ENCODE data around the gene IL10RB. TPM values are rescaled to one million over a fixed set of nuclear protein-coding genes. Genes with fewer than 3 reads are reported as not detected.
"Not testable (repeated sequence)": the region's sequence is repeated elsewhere in the genome, so short reads cannot be mapped to it uniquely, and the experiment has no call there.

The IL10RB gene
- total RNA-seq, 1 donor from 2014 or later = 37.9 TPM

GRCh38 chr21:33236766-33237165, 29.4 kb upstream of the IL10RB start:
- Mint-ChIP-seq H3K27me3 (no peaks in the 10 kb centered on the region), H3K4me1 (peaks cover 77% of the 10 kb centered on the region), H3K9me3 (no peaks in the 10 kb centered on the region), H3K4me3 (no peak overlapping the region), H3K27ac (peak overlapping the region; percentile 41), H3K36me3 (ENCODE audit: low read depth) (peaks cover 33% of the 10 kb centered on the region)
- POLR2A ChIA-PET = interaction anchor here (0.7 to 2.4 kb wide), 2 partner anchors 15 to 29 kb away, joined by 9 to 14 read pairs; partner anchors contain the start of gene IL10RB
- TF ChIP-seq CTCF (IDR thresholded peaks at IDR 0.05) = no peak
- ATAC-seq (ENCODE audit: low read depth) (no peak), DNase-seq (no peak)
- intact Hi-C loops (cut with micrococcal nuclease) = no loop called here
- CTCF ChIA-PET = no interaction called here

GRCh38 chr21:33237486-33237885, 28.7 kb upstream of the IL10RB start:
- intact Hi-C loops (cut with micrococcal nuclease) = no loop called here
- H3K27ac Mint-ChIP-seq = peak overlapping the region; percentile 89
- ATAC-seq (ENCODE audit: low read depth) (no peak), DNase-seq (no peak)
- H3K36me3 Mint-ChIP-seq (ENCODE audit: low read depth) = peaks cover 39% of the 10 kb centered on the region
- CTCF ChIA-PET = interaction anchor here (1.8 kb wide), 1 partner anchor 124 kb away, joined by 4 read pairs; no protein-coding TSS in a partner anchor
- POLR2A ChIA-PET = interaction anchor here (0.5 to 2.5 kb wide), 5 partner anchors 10 to 124 kb away, joined by 5 to 14 read pairs (median 6); partner anchors contain the start of genes IFNAR1 and IL10RB
- H3K4me3 Mint-ChIP-seq = no peak overlapping the region
- peaks cover 69% of the 10 kb centered on the region for H3K4me1 Mint-ChIP-seq
- no peak for TF ChIP-seq CTCF (IDR thresholded peaks at IDR 0.05)
- no peaks in the 10 kb centered on the region for H3K9me3 Mint-ChIP-seq
- no peaks in the 10 kb centered on the region for H3K27me3 Mint-ChIP-seq

GRCh38 chr21:33238146-33238545, 28.0 kb upstream of the IL10RB start:
- DNase-seq (no peak), ATAC-seq (ENCODE audit: low read depth) (peak; percentile 16)
- ChIA-PET CTCF (interaction anchor here (0.7 to 1.8 kb wide), 2 partner anchors 123 to 207 kb away, joined by 3 to 4 read pairs; no protein-coding TSS in a partner anchor), POLR2A (interaction anchor here (0.5 to 2.5 kb wide), 6 partner anchors 10 to 124 kb away, joined by 3 to 14 read pairs (median 6); partner anchors contain the start of genes IFNAR1 and IL10RB)
- Mint-ChIP-seq H3K27ac (peak overlapping the region; percentile 89), H3K4me1 (peaks cover 63% of the 10 kb centered on the region), H3K36me3 (ENCODE audit: low read depth) (peaks cover 34% of the 10 kb centered on the region), H3K4me3 (peak overlapping the region; percentile 66), H3K27me3 (no peaks in the 10 kb centered on the region), H3K9me3 (no peaks in the 10 kb centered on the region)
- intact Hi-C loops (cut with micrococcal nuclease) = loop anchor here (1.0 to 2.0 kb wide), 3 partner anchors 8 to 33 kb away; partner anchors contain the start of gene IL10RB
- no peak for TF ChIP-seq CTCF (IDR thresholded peaks at IDR 0.05)

- no peak for DNase-seq
- H3K4me1 Mint-ChIP-seq = peaks cover 57% of the 10 kb centered on the region
- TF ChIP-seq CTCF (IDR thresholded peaks at IDR 0.05) = no peak
These were observed 27.5 kb upstream of the IL10RB start for GRCh38 chr21:33238565-33239255.

GRCh38 chr21:33239559-33240127, 26.5 kb upstream of the IL10RB start:
- DNase-seq; H3K9me3 Mint-ChIP-seq; H3K27me3 Mint-ChIP-seq; ATAC-seq (ENCODE audit: low read depth); CTCF ChIA-PET: not testable (repeated sequence)
- POLR2A ChIA-PET = interaction anchor here (0.9 to 2.5 kb wide), 3 partner anchors 12 to 81 kb away, joined by 3 to 9 read pairs (median 4); no protein-coding TSS in a partner anchor
- Mint-ChIP-seq H3K27ac (peak overlapping the region; percentile 89), H3K4me3 (peak overlapping the region; percentile 44), H3K4me1 (peaks cover 58% of the 10 kb centered on the region), H3K36me3 (ENCODE audit: low read depth) (peaks cover 43% of the 10 kb centered on the region)
- intact Hi-C loops (cut with micrococcal nuclease) = loop anchor here (2.0 kb wide), 1 partner anchor 35 kb away; no protein-coding TSS in a partner anchor

More at GRCh38 chr21:33238565-33239255, 27.5 kb upstream of the IL10RB start:
- ChIA-PET POLR2A (interaction anchor here (0.6 to 2.5 kb wide), 8 partner anchors 11 to 123 kb away, joined by 3 to 14 read pairs (median 4); partner anchors contain the start of genes IFNAR1 and IL10RB), CTCF (interaction anchor here (0.7 to 1.8 kb wide), 2 partner anchors 123 to 206 kb away, joined by 3 to 4 read pairs; no protein-coding TSS in a partner anchor)
- ATAC-seq (ENCODE audit: low read depth) = peak; percentile 71
- Mint-ChIP-seq H3K27ac (peak overlapping the region; percentile 89), H3K36me3 (ENCODE audit: low read depth) (peaks cover 38% of the 10 kb centered on the region), H3K27me3 (no peaks in the 10 kb centered on the region), H3K4me3 (peak overlapping the region; percentile 66), H3K9me3 (no peaks in the 10 kb centered on the region)
- intact Hi-C loops (cut with micrococcal nuclease) = loop anchor here (1.0 to 2.0 kb wide), 3 partner anchors 8 to 34 kb away; partner anchors contain the start of gene IL10RB
